Measurements from ENCODE around the gene LGSN. TPM values are rescaled to one million over a fixed set of nuclear protein-coding genes. Genes with fewer than 3 reads are reported as not detected.

LGSN gene
- total and polyA plus RNA-seq, 7 experiments from 2014 or later = 0.11 to 0.21 TPM; not detected in 5

GRCh38 chr6:63261820-63262219 lies 58.0 kb downstream of the LGSN start:
- Histone ChIP-seq H3K36me3 (ENCODE audit: control insufficient read depth in 2 of 3, insufficient read depth in 3 of 3, low read length in 3 of 3) (no peaks in the 10 kb centered on the region), H3K27ac (ENCODE audit: low read depth, low read length) (no peak overlapping the region), H3K4me1 (ENCODE audit: control insufficient read depth in 2 of 2, insufficient read depth in 2 of 2, low read length in 2 of 2) (no peaks in the 10 kb centered on the region), H3K9me3 (ENCODE audit: control insufficient read depth in 2 of 3, low read length in 3 of 3) (no peaks in the 10 kb centered on the region), H3K27me3 (ENCODE audit: control insufficient read depth in 2 of 2, insufficient read depth in 2 of 2, low read length in 2 of 2) (no peaks in the 10 kb centered on the region), H3K4me3 (ENCODE audit: low read length) (no peak overlapping the region)
- CTCF ChIA-PET = no interaction called here
- H3K36me3 Mint-ChIP-seq = no peaks in the 10 kb centered on the region
- no peak overlapping the region for H3K27ac Mint-ChIP-seq
- H3K27me3 Mint-ChIP-seq = peaks cover 0 to 5% (median 0%) of the 10 kb centered on the region in 5 donors
- intact Hi-C loops (cut with micrococcal nuclease) = no loop called here
- POLR2A ChIA-PET = no interaction called here
- peaks cover 0 to 1% (median 0%) of the 10 kb centered on the region in 7 donors for H3K4me1 Mint-ChIP-seq
- peaks cover 0 to 5% (median 0%) of the 10 kb centered on the region in 11 donors for H3K9me3 Mint-ChIP-seq
- no peak for ATAC-seq
- DNase-seq = no peak
- H3K4me3 Mint-ChIP-seq = no peak overlapping the region

- POLR2A ChIA-PET = no interaction called here
- Mint-ChIP-seq H3K27me3 (peaks cover 0 to 5% (median 0%) of the 10 kb centered on the region in 5 donors), H3K9me3 (peaks cover 0 to 5% (median 0%) of the 10 kb centered on the region in 11 donors), H3K27ac (no peak overlapping the region), H3K4me1 (peaks cover 0 to 1% (median 0%) of the 10 kb centered on the region in 7 donors), H3K36me3 (no peaks in the 10 kb centered on the region), H3K4me3 (no peak overlapping the region)
- H3K4me3 ChIP-seq (ENCODE audit: low read length) = no peak overlapping the region
- ATAC-seq = no peak
- no peaks in the 10 kb centered on the region for H3K9me3 ChIP-seq (ENCODE audit: control insufficient read depth in 2 of 3, low read length in 3 of 3)
- no peaks in the 10 kb centered on the region for H3K4me1 ChIP-seq (ENCODE audit: control insufficient read depth in 2 of 2, insufficient read depth in 2 of 2, low read length in 2 of 2)
- CTCF ChIA-PET = no interaction called here
- intact Hi-C loops (cut with micrococcal nuclease) = no loop called here
- no peak for DNase-seq
- H3K36me3 ChIP-seq (ENCODE audit: control insufficient read depth in 2 of 3, insufficient read depth in 3 of 3, low read length in 3 of 3) = no peaks in the 10 kb centered on the region
- H3K27ac ChIP-seq (ENCODE audit: low read depth, low read length) = no peak overlapping the region
- H3K27me3 ChIP-seq (ENCODE audit: control insufficient read depth in 2 of 2, insufficient read depth in 2 of 2, low read length in 2 of 2) = no peaks in the 10 kb centered on the region
Measured at GRCh38 chr6:63259153-63259552, 60.6 kb downstream of the LGSN start.

GRCh38 chr6:63249875-63250482 lies 69.8 kb downstream of the LGSN start:
- Mint-ChIP-seq H3K27me3 (no peaks in the 10 kb centered on the region), H3K36me3 (no peaks in the 10 kb centered on the region), H3K4me3 (no peak overlapping the region), H3K9me3 (peaks cover 0 to 2% (median 0%) of the 10 kb centered on the region in 11 donors), H3K27ac (no peak overlapping the region), H3K4me1 (no peaks in the 10 kb centered on the region)
- H3K9me3 ChIP-seq (ENCODE audit: control insufficient read depth in 2 of 3, low read length in 3 of 3) = no peaks in the 10 kb centered on the region
- H3K27me3 ChIP-seq (ENCODE audit: control insufficient read depth in 2 of 2, insufficient read depth in 2 of 2, low read length in 2 of 2) = no peaks in the 10 kb centered on the region
- DNase-seq = no peak
- H3K27ac ChIP-seq (ENCODE audit: low read depth, low read length) = no peak overlapping the region
- POLR2A ChIA-PET = no interaction called here
- H3K4me1 ChIP-seq (ENCODE audit: control insufficient read depth in 2 of 2, insufficient read depth in 2 of 2, low read length in 2 of 2) = no peaks in the 10 kb centered on the region
- intact Hi-C loops (cut with micrococcal nuclease) = no loop called here
- CTCF ChIA-PET = no interaction called here
- ATAC-seq = no peak
- H3K4me3 ChIP-seq (ENCODE audit: low read length) = no peak overlapping the region
- no peaks in the 10 kb centered on the region for H3K36me3 ChIP-seq (ENCODE audit: control insufficient read depth in 2 of 3, insufficient read depth in 3 of 3, low read length in 3 of 3)

GRCh38 chr6:63246581-63246980 lies 73.2 kb downstream of the LGSN start:
- H3K4me3 ChIP-seq (ENCODE audit: low read length) = no peak overlapping the region
- H3K27ac Mint-ChIP-seq = no peak overlapping the region
- POLR2A ChIA-PET = interaction anchor here (0.7 kb wide), 1 partner anchor 39 kb away, joined by 3 read pairs; no protein-coding TSS in a partner anchor
- H3K9me3 Mint-ChIP-seq = no peaks in the 10 kb centered on the region
- intact Hi-C loops (cut with micrococcal nuclease) = no loop called here
- peaks cover 0 to 3% (median 0%) of the 10 kb centered on the region in 5 donors for H3K27me3 Mint-ChIP-seq
- H3K36me3 ChIP-seq (ENCODE audit: control insufficient read depth in 2 of 3, insufficient read depth in 3 of 3, low read length in 3 of 3) = no peaks in the 10 kb centered on the region
- CTCF ChIA-PET = no interaction called here
- no peaks in the 10 kb centered on the region for H3K4me1 ChIP-seq (ENCODE audit: control insufficient read depth in 2 of 2, insufficient read depth in 2 of 2, low read length in 2 of 2)
- no peaks in the 10 kb centered on the region for H3K27me3 ChIP-seq (ENCODE audit: control insufficient read depth in 2 of 2, insufficient read depth in 2 of 2, low read length in 2 of 2)
- H3K27ac ChIP-seq (ENCODE audit: low read depth, low read length) = no peak overlapping the region
- ATAC-seq (no peak), DNase-seq (no peak)
- H3K4me3 Mint-ChIP-seq = no peak overlapping the region
- no peaks in the 10 kb centered on the region for H3K36me3 Mint-ChIP-seq
- H3K4me1 Mint-ChIP-seq = no peaks in the 10 kb centered on the region
- no peaks in the 10 kb centered on the region for H3K9me3 ChIP-seq (ENCODE audit: control insufficient read depth in 2 of 3, low read length in 3 of 3)

GRCh38 chr6:63245909-63246308 lies 73.9 kb downstream of the LGSN start:
- ChIA-PET CTCF (no interaction called here), POLR2A (no interaction called here)
- Mint-ChIP-seq H3K27ac (no peak overlapping the region), H3K4me1 (no peaks in the 10 kb centered on the region), H3K27me3 (peaks cover 0 to 4% (median 0%) of the 10 kb centered on the region in 5 donors), H3K36me3 (no peaks in the 10 kb centered on the region), H3K4me3 (no peak overlapping the region), H3K9me3 (no peaks in the 10 kb centered on the region)
- H3K4me3 ChIP-seq (ENCODE audit: low read length) = no peak overlapping the region
- no peaks in the 10 kb centered on the region for H3K9me3 ChIP-seq (ENCODE audit: control insufficient read depth in 2 of 3, low read length in 3 of 3)
- no peaks in the 10 kb centered on the region for H3K36me3 ChIP-seq (ENCODE audit: control insufficient read depth in 2 of 3, insufficient read depth in 3 of 3, low read length in 3 of 3)
- ATAC-seq (no peak), DNase-seq (no peak)
- no peaks in the 10 kb centered on the region for H3K27me3 ChIP-seq (ENCODE audit: control insufficient read depth in 2 of 2, insufficient read depth in 2 of 2, low read length in 2 of 2)
- H3K4me1 ChIP-seq (ENCODE audit: control insufficient read depth in 2 of 2, insufficient read depth in 2 of 2, low read length in 2 of 2) = no peaks in the 10 kb centered on the region
- no peak overlapping the region for H3K27ac ChIP-seq (ENCODE audit: low read depth, low read length)
- intact Hi-C loops (cut with micrococcal nuclease) = no loop called here

GRCh38 chr6:63245420-63245819 lies 74.4 kb downstream of the LGSN start:
- H3K4me3 ChIP-seq (ENCODE audit: low read length) = no peak overlapping the region
- DNase-seq = no peak
- no peak overlapping the region for H3K27ac ChIP-seq (ENCODE audit: low read depth, low read length)
- peaks cover 0 to 4% (median 0%) of the 10 kb centered on the region in 5 donors for H3K27me3 Mint-ChIP-seq
- H3K9me3 ChIP-seq (ENCODE audit: control insufficient read depth in 2 of 3, low read length in 3 of 3) = no peaks in the 10 kb centered on the region
- POLR2A ChIA-PET = no interaction called here
- CTCF ChIA-PET = no interaction called here
- H3K4me1 ChIP-seq (ENCODE audit: control insufficient read depth in 2 of 2, insufficient read depth in 2 of 2, low read length in 2 of 2) = no peaks in the 10 kb centered on the region
- no peak for ATAC-seq
- H3K4me3 Mint-ChIP-seq = no peak overlapping the region
- H3K36me3 ChIP-seq (ENCODE audit: control insufficient read depth in 2 of 3, insufficient read depth in 3 of 3, low read length in 3 of 3) = no peaks in the 10 kb centered on the region
- H3K9me3 Mint-ChIP-seq = no peaks in the 10 kb centered on the region
- no peaks in the 10 kb centered on the region for H3K4me1 Mint-ChIP-seq
- intact Hi-C loops (cut with micrococcal nuclease) = no loop called here
- H3K27ac Mint-ChIP-seq = no peak overlapping the region
- no peaks in the 10 kb centered on the region for H3K36me3 Mint-ChIP-seq
- H3K27me3 ChIP-seq (ENCODE audit: control insufficient read depth in 2 of 2, insufficient read depth in 2 of 2, low read length in 2 of 2) = no peaks in the 10 kb centered on the region

GRCh38 chr6:63236398-63236817 lies 83.4 kb downstream of the LGSN start:
- no peaks in the 10 kb centered on the region for H3K4me1 Mint-ChIP-seq
- H3K9me3 Mint-ChIP-seq = peaks cover 0 to 22% (median 10%) of the 10 kb centered on the region in 11 donors
- POLR2A ChIA-PET = no interaction called here
- ATAC-seq = no peak
- Histone ChIP-seq H3K36me3 (ENCODE audit: control insufficient read depth in 2 of 3, insufficient read depth in 3 of 3, low read length in 3 of 3) (no peaks in the 10 kb centered on the region), H3K4me1 (ENCODE audit: control insufficient read depth in 2 of 2, insufficient read depth in 2 of 2, low read length in 2 of 2) (no peaks in the 10 kb centered on the region), H3K9me3 (ENCODE audit: control insufficient read depth in 2 of 3, low read length in 3 of 3) (no peaks in the 10 kb centered on the region), H3K4me3 (ENCODE audit: low read length) (no peak overlapping the region), H3K27ac (ENCODE audit: low read depth, low read length) (no peak overlapping the region), H3K27me3 (ENCODE audit: control insufficient read depth in 2 of 2, insufficient read depth in 2 of 2, low read length in 2 of 2) (no peaks in the 10 kb centered on the region)
- H3K36me3 Mint-ChIP-seq = peaks cover 0 to 3% (median 0%) of the 10 kb centered on the region in 5 donors
- intact Hi-C loops (cut with micrococcal nuclease) = no loop called here
- DNase-seq = no peak
- no peak overlapping the region for H3K27ac Mint-ChIP-seq
- CTCF ChIA-PET = no interaction called here
- H3K27me3 Mint-ChIP-seq = peaks cover 0 to 5% (median 0%) of the 10 kb centered on the region in 5 donors
- H3K4me3 Mint-ChIP-seq = no peak overlapping the region

All from naive thymus-derived CD4-positive, alpha-beta T cell (primary cell).